ENCODE data around the gene CD96.

GRCh38 chr3:111542611-111543300 is 759 bp downstream of the CD96 start:
- TF ChIP-seq MAX (IDR thresholded peaks at IDR 0.05; ENCODE audit: insufficient read depth, insufficient read length) (no peak), CTCF (IDR thresholded peaks at IDR 0.05; ENCODE audit: extremely low read depth in 1 of 2, insufficient read depth in 1 of 2, low read depth in 1 of 2, low read length in 2 of 2) (no peak), MYC (IDR thresholded peaks at IDR 0.05; ENCODE audit: low read depth, low read length) (no peak), EZH2 (IDR thresholded peaks at IDR 0.05; ENCODE audit: borderline replicate concordance, low read depth, low read length, severe bottlenecking) (no peak), POLR2A (IDR thresholded peaks at IDR 0.05; ENCODE audit: low read depth, low read length) (no peak)

Data from endothelial cell of umbilical vein (primary cell).